Measurements from ENCODE around the gene DHX34.
A peak's percentile ranks its signal among the peaks of the same experiment; 100 is the strongest.
"Not testable (repeated sequence)": the region's sequence is repeated elsewhere in the genome, so short reads cannot be mapped to it uniquely, and the experiment has no call there.

Gene DHX34

DNA sequence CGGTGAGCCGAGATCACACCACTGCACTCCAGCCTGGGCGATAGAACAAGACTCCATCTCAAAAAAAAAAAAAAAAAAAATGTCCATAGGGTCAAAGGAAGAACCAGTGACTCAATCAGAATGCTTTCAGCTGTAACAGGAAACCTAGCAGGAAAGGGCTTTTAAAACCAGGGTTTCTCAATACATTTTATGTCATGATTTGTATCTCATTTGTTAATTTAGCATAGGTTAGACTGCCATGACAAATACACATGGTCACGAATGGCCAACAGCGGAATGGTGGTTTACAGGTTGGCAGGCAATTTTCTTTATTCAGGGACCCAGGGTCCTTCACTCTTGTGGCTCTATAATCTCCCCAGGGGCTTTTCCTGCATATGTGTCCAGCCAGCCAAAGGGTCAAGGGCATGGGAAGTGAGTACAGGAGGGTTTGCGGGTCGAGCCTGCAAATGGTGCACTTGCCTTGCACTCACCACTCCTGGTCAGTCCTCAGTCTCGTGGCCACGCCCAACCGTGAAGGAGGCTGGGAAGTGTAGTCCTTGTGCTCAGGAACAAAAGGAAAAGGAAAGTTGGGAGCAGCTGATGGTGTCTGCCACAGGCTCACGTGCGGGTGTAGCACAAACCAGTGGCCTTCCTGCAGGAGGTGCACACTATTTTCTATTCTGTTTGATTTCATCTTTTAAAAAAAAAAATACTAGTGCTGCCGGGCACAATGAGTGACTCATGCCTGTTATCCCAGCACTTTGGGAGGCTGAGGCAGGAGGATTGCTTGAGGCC lies 14.8 kb downstream of the DHX34 start:
- DNase-seq (ENCODE audit: low read depth in 2 of 2) = no peak

DNA sequence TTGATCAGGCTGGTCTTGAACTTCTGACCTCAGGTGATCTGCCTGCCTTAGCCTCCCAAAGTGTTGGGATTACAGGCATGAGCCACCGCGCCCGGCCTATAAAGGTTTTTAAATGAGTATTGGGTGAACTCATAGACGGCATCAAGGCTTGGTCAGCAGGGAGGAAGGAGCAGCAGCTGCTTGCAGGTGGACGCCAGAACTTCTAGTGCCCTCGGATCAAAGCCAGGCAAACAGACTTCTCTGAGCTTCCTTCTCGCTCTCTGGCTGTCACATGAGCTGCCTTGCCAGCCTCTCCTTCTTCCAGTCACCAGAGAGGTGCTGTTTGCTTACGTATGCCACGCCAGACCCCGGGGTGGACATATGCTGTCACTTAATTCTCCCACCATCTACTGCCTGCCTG lies 16.3 kb downstream of the DHX34 start:
- DNase-seq (ENCODE audit: low read depth in 2 of 2) = not testable (repeated sequence)

DNA sequence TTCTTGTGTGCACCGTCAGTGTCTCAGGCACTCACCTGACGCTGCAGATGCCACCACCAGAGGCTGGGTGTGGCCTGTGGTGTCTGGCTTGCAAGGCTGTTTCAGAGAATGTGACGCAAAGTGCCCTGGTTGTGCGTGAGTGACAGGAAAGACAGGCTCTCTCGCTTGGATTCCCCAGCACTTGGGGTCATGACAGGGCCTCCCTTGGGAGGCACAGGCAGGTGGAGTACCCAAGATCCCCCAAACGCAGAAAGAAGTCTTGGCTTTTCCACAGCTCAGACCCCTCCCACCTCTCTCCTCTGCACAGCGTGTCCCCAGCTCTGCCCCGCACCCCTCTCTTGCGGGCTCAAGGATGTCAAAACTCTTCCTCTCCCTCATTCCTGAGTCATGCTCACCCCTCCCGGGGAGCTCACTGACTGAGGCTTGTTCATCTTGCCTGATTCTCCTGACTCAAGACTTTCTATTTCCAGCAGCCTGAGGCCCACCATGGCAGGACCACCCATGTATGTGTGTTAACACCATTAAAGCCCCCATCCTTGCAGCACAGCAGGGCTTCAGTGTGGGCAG lies 21.0 kb downstream of the DHX34 start:
- no peak for DNase-seq (ENCODE audit: low read depth in 2 of 2)

DNA sequence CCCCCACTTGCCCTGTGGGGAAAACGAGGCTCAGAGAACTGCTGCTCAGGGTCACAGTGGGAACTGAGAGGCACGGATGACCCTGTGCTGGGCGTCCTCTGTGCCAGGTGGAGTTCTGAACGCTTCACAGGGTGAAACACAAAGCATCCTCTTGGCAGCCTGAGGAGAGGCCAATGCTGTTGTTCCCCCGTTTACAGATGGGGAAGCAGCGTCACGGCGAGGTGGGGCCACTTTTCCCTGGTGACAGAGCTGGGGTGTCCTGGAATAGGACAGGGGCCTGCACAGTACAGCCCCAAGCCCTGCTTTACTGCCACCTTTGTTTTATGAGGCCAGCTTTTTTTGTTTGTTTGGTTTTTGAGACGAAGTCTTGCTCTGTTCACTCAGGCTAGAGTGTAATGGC lies 22.1 kb downstream of the DHX34 start:
- no peak for DNase-seq (ENCODE audit: low read depth in 2 of 2)

DNA sequence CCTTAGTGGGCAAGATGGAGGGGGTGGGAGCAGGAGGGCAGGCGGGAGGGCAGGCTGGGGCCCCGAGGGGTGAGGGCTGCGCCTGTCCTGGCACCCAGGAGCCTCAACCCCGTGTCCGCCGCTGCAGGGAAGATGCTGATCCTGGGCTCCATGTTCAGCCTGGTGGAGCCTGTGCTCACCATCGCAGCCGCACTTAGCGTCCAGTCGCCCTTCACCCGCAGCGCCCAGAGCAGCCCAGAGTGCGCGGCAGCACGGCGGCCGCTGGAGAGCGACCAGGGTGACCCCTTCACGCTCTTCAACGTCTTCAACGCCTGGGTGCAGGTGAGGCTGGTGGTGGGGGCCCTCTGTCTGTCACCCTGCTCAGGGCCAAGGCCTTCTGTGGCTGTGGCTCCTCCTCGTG lies 23.5 kb downstream of the DHX34 start:
- no peak for DNase-seq (ENCODE audit: low read depth in 2 of 2)

DNA sequence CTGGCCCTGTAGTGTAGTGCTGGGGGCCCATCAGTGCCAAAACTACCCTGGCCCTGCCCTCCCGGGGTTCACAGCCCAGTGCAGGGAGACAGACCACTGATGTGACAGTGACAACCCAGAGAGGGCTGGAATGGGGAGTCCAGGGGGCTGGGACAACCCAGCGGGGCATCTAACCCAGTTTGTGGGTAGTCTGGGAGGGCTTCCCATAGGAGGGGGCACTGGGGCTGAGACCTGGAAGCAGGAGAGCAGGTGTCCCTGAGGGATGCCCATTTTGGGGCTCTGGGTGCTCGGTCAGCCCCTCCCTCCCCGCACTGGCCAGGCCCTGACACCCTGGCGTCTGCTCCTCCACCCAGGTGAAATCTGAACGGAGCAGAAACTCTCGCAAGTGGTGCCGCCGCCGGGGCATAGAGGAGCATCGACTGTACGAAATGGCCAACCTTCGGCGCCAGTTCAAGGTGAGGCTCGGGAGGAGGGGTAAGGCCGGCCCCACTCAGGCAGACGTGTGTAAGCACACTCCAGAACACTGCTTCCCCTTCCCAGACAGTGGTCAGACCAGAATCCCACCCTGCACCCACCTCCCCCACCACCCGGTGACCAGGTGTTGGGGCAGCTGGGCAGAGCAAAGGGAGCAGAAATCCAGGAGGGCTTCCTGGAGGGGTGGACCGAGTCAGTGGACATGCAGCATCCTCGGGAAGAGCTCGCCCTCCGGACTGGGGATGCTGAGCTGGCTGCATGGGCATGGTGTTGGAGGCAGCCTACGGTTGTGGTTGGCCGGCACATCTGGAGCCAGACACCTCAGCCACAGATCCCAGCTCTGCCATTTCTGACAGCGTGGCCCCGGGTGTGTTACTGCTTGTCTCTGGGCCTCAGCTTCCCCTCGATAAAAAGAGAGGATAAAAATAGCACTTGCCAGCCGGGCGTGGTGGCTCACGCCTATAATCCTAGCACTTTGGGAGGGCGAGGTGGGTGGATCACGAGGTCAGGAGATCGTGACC lies 24.4 kb downstream of the DHX34 start:
- DNase-seq (ENCODE audit: low read depth in 2 of 2) = no peak

DNA sequence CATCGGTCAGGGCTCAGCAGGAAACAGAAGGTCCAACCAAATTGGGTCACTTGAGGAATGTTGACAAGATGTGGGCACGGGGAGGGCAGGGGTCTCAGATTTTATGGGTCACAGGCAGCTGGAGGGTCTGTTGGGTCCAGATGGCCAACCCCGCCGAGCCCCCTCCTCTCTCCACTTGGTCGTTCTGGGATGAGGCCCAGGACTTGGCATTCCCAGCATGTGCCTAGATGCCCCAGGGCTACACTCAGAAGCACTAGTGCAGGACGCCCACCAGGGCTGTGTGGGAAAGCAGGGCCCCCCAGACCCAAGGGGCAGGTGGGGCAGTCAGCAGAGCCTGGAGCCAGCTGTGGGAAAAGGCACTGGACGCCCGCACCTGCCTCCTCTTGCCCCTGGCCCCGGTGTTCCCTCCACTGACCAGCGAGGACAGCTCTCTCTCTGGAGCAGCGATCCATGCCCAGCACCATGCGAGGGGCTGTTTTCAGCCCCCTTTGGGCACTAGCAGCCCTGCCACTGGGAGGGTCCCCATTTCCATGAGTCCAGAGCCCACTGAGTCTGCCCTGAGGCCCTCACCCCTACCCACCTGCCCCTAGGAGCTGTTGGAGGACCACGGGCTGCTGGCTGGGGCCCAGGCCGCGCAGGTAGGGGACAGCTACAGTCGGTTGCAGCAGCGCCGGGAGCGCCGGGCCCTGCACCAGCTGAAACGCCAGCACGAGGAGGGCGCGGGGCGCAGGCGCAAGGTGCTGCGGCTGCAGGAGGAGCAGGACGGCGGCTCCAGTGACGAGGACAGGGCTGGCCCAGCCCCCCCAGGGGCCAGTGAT lies 26.0 kb downstream of the DHX34 start:
- DNase-seq (ENCODE audit: low read depth in 2 of 2) = no peak

DNA sequence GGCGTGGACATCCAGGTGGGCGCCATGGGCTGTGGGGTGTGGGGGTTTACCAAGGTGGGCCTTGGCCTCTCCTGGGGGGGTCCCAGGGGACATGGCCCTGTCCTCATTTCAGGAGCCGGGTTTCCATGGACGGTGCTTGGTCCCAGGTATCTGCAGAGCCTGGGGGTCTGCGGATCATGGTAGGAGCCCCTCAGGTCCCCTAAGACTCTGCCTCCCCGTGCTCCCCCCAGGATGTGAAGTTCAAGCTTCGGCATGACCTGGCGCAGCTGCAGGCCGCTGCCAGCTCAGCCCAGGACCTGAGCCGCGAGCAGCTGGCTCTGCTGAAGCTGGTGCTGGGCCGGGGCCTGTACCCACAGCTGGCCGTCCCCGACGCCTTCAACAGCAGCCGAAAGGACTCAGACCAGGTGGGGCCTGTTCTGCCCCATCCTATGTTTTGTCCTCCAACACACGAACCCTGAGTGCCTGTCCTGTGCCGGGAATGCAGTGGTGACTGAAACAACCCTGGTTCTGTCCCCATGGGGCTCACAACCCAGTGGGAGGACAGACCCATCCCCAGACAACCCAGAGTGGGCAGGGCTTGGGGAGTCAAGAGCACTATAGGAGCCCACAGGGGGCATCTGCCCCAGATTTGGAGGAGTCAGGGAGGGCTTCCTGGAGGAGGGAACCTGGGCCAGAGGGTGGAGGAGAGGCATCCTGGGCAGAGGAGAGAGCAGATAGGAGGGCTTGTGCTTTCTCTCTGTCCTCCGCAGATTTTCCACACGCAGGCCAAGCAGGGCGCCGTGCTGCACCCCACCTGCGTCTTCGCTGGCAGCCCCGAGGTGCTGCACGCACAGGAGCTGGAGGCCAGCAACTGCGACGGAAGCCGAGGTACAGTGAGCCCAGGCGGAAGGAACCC lies 26.8 kb downstream of the DHX34 start:
- no peak for DNase-seq (ENCODE audit: low read depth in 2 of 2)

DNA sequence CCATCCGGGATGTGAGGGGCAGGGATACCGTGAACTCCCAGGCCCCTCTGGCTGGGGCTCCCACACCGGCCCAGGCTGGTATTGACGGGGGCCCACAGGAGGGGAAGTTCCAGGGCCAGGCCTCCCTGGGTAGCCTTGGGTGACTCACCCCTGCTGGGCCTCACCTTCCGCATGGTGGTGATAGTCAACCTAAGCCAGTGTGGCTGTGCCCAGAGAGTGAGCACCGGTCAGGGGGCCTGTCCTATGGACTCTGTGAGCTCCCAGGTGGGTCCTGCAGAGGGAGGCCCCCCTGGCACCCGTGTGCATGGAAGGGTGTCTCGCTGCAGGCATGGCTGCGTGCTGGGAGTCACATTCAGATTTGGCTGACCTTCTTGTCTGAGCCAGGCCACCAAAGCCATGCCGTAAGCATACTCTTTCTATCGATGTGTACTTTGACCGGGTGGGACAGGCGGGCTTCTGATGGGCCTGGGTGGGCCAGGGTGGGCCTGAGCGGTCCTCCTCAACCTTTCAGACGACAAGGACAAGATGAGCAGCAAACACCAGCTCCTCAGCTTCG lies 27.6 kb downstream of the DHX34 start:
- DNase-seq (ENCODE audit: low read depth in 2 of 2) = no peak

DNA sequence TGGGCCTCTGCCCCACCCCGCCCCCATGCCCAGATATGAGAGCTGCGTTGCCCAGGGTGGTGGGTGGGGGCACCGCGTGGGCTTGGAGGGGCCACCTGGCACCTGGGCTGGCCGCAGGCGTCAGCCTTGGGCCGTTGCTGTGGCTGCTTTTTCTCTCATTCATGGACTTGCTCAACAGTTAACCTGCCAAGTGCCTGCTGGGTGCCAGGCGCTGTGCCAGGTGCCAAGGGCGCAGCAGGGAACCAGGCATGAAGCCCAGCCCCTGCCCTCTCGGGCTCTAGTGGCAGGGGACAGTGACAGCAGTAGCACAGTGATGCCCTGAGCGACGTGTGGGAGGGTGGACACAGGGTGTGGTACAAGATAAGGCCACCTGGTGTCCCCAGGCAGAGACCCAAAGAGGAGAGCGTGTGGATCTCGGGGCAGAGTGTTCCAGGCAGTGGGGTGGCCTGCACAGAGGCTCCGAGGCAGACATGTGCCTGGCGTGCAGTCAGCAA lies 28.1 kb downstream of the DHX34 start:
- no peak for DNase-seq (ENCODE audit: low read depth in 2 of 2)

DNA sequence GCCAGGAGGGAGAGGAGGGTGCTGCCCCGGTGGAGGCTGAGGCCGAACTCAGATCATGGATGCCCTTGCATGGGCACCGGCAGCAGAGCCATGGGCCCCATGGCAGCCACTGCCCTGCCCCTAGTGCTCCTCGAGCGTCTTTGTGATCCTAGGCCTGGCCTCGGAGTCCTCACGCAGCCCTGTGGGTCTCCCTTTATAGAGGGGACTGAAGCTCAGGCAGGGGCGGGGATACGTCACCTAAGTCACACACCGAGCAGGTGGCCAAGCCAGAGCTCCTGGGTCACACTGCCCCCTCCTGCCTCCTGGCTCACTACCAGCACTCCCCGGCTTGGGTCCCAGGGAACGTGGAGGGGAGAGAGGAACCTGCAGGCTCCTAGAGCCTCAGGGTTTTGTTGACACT lies 28.7 kb downstream of the DHX34 start:
- no peak for DNase-seq (ENCODE audit: low read depth in 2 of 2)

DNA sequence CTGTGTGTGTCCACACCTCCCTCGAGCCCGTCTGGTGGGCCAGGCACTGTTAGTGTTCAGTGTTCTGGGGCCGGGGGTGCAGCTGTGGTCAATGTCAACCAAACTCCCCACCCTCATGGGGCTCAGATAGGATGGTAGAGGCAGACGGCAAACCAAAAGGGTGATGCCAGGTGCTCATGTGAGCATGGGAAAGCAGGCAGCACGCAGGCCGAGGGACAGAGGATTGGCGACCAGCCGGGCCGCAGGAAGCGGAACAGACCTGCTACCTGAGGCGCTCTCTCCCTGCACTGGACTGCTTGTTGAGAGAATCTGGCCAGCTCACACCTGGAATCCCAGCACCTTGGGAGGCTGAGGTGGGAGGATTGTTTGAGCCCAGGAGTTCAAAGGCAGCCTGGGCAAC lies 29.1 kb downstream of the DHX34 start:
- no peak for DNase-seq (ENCODE audit: low read depth in 2 of 2)

DNA sequence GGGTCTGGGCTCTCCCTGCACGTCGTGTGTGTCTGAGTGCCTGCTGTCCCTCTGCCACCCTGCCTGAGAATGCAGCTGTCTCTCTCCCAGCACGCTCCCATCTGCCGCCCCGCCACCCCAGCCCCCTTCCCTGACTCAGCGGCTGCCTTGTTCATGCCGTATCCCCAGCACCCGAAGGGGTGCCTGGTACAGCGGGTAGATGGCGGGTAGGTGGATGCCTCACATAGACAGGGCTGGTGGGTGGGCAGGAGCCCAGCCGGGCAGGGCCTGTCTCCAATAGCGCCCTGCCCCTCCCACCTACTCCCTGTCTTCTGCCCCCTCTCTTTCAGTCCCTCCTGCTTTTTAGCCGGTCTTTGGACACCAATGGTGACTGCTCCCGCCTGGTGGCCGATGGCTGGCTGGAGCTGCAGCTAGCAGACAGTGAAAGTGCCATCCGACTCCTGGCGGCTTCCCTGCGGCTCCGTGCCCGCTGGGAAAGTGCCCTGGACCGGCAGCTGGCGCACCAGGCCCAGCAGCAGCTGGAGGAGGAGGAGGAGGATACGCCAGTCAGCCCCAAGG lies 30.3 kb downstream of the DHX34 start:
- DNase-seq (ENCODE audit: low read depth in 2 of 2) = no peak

DNA sequence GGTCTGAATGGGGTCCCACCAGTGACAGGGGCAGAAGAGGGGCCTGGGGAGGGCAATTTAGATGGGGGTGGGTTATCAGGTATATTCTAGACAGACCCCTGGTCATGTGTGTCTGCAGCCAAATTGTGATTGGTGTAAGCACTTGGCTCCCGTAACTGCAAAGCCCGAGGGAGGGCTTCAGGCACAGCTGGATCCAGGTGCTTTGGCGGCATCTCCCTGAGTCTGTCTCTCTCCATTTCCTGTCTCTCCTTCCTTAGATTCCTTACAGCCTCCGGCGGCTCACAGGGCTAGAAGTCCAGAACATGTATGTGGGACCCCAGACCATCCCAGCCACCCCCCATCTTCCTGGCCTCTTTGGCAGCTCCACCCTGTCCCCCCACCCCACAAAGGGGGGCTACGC lies 31.4 kb downstream of the DHX34 start:
- DNase-seq (ENCODE audit: low read depth in 2 of 2) = no peak

DNA sequence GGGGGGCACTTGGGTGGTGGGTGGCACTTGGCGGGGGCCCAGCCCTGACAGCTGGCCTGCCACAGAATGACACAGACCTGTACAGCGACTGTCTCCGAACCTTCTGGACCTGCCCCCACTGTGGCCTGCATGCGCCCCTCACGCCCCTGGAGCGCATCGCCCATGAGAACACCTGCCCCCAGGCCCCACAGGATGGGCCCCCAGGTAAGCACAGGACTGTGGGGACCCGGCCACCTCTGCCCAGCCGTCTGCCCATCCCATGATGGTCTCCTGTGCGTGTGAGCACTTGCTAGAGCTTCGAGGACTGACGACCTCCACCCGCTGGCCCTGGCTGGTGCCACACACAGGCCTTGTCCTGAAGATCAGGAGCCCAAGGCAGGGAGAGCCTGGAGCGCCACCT lies 32.0 kb downstream of the DHX34 start:
- DNase-seq (ENCODE audit: low read depth in 2 of 2) = no peak

DNA sequence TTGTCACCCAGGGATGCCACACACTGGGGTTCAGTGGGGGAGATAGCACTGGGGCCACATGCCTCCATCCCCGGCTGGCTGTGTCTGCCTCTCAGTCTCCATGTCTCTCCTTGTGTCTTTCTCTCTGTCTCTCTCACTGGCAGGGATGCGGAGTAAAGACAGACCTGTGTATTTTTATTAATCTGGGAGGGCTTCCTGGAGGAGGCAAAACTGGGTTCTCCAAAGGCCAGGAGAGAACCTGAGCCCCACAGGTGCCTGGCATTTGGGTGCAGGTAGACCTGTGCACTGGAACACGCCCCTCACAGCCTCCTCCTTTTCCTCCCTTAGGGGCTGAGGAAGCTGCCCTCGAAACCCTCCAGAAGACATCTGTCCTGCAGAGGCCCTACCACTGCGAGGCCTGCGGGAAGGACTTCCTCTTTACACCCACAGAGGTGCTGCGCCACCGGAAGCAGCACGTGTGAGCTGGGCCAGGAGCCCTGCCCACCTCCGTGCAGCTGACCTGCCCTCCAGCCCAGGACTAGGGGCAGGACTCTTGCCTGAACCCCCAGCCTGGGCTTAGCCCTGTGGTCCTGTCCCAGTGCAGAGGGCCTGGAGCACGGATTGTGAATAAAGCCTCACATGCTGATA lies 32.7 kb downstream of the DHX34 start:
- DNase-seq (ENCODE audit: low read depth in 2 of 2) = peak; percentile 3 to 15

DNA sequence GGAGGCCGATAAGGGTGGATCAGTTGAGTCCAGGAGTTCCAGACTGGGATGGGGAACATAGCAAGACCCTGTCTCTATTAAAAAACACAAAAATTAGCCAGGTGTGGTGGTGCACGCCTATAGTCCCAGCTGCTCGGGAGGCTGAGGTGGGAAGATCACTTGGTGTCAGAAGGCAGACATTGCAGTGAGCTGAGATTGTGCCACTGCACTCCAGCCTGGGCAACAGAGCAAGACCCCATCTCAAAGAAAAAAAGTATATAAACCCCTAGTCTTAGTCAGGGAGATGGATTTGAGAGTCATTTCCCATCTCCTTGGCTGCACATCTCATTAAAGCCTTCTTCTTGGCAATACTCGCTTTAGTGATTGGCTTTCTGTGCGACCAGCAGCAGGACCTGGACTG lies 34.8 kb downstream of the DHX34 start:
- DNase-seq (ENCODE audit: low read depth in 2 of 2) = not testable (repeated sequence)

DNA sequence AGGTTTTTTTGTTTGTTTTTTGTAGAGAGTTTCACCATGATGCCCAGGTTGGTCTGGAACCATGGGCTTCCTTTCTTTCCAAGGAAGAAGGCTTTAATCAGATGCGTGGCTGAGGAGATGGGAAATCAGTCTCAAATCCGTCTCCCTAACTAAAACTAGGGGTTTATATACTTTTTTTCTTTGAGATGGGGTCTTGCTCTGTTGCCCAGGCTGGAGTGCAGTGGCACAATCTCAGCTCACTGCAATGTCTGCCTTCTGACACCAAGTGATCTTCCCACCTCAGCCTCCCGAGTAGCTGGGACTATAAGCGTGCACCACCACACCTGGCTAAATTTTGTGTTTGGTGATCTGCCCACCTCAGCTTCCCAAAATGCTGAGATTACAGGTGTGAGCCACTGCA lies 35.4 kb downstream of the DHX34 start:
- DNase-seq (ENCODE audit: low read depth in 2 of 2) = not testable (repeated sequence)

DNA sequence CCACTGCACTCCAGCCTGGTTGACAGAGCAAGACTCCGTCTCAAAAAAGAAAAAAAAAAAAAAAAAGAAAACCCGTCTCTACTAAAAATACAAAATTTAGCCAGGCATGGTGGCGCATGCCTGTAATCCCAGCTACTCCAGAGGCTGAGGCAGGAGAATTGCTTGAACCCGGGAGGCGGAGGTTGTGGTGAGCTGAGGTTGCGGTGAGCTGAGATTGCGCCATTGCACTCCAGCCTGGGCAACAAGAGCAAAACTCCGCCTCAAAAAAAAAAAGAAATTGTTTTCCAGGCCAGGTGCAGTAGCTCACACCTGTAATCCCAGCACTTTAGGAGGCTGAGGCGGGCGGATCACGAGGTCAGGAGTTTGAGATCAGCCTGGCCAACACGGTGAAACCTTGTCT lies 37.5 kb downstream of the DHX34 start:
- not testable (repeated sequence) for DNase-seq (ENCODE audit: low read depth in 2 of 2)
